HG03469 (cell line): ENCODE measurements around the gene SAMD13.

Source experiments
- ATAC-seq: cut with Tn5 transposase; IDR thresholded peaks from one replicate; pipeline ENCODE4 v1.9.1; 2021; ENCODE audit warnings: mild to moderate bottlenecking, moderate library complexity, moderate number of reproducible peaks; ENCODE audit not compliant: unreplicated experiment

The SAMD13 gene

DNA sequence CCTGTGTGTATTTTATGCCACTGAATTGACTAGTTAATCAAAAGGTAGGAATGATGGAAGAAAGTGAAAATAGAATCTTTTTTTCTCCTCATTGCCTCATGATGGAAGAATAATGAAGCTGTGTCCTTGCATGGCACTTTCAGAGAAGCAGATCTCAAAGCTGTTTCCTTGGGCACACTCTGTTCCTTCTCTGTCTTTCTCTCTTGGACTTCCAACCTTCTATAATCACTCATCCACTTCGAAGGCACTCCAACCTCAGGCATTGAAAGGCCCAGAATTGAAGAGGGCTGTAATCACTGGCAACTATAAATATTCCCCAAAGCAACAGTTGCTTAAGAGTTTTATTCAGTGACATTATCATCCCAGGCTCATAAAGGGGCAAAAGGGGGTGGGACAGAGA, 65.7 kb downstream of the SAMD13 start:
- no peak for ATAC-seq

DNA sequence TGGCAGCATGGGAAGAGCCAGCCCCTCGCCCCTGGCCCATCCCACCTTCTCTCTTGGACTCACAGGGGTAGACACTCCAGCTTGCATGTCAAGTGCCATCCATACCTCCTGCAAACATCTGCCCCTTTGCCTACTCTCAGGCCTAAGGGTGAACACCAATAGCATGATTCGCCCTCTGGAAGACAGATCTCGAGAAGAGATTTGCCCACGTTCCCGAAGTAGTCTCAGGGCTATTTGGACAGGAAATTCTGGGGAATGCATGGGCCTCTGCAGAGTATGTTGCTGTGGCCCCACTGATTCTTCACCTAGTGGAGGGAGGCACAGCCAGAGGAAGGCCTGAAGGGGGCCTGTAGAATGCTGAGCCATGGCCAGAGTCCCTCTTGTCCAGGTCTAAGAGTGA, 66.9 kb downstream of the SAMD13 start:
- ATAC-seq = no peak

DNA sequence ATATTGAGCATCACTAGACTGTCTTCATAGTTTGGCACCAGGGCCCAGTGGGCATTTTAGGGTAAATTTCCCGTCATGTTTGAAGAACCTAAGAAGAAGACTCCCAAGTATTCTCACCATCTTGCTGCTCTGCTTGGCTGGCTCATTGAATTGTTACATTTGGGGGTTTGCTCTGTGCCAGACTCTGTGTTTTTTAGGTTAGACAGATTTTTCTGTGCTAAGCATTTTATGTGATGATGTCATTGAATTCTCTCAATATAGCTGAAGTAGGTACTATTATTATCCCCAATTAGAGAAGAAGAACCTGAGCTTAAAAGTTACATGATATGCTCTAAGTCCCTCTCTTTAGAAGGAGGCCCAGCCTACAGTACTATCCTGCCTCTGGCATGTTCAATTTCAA, 68.8 kb downstream of the SAMD13 start:
- ATAC-seq = no peak

DNA sequence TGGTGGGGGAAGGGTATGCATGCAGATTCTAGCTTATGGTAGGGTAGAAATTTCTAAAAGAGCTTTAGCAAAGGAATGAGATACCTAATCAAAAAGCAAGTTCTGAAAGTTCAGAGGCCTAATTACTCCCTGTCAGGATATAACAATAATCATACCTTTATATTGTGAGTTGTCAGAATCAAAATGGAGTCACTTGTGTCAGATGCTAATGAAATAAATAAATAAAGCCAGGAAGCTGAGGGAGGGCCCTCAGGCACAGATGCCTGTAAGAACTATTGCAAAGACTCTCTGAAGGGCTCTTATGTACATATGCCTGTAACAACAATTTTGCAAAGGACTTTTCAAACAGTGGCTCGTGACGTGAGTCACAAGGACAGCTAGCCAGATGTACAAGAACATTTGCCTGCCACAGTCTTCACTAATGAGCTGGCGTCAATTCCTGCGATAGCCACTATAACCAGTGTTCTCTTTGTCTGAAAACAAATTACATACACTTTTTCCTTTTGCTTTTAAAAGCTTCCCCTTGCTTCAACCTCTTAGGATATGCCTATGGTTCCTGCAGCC, 69.4 kb downstream of the SAMD13 start:
- ATAC-seq = no peak

DNA sequence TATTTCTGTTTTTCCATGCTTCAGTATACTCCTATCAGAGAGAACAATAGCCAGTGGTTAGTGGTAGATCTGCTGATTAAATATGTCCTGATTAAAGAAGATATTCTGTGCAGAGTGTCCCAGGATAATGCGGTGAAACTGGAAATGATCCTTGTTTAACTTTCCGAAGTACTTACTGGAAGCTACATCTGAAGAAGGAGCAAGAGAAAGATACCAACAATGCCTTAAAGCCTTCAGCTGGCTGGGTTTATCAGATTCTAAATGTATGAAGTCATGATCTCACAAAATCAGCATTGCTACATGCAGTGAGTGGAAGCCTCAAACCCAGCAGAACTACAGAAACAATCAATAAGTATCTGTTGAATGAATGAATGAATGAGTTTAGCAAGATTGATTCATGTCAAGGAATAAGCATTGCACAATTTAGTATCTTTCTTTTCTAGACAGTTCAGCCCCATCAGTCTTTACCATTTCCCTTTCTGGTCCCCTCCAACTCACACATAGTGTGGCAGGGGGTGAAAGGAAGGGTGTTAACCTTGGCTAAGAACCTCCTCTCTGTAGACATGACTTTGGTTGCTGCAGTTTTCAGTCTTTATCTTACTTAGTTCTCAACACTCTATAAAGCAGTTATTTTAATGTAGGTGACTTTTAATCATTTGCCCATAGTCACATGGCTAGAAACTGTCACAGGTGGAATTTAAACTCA, 72.1 kb downstream of the SAMD13 start:
- ATAC-seq = no peak

DNA sequence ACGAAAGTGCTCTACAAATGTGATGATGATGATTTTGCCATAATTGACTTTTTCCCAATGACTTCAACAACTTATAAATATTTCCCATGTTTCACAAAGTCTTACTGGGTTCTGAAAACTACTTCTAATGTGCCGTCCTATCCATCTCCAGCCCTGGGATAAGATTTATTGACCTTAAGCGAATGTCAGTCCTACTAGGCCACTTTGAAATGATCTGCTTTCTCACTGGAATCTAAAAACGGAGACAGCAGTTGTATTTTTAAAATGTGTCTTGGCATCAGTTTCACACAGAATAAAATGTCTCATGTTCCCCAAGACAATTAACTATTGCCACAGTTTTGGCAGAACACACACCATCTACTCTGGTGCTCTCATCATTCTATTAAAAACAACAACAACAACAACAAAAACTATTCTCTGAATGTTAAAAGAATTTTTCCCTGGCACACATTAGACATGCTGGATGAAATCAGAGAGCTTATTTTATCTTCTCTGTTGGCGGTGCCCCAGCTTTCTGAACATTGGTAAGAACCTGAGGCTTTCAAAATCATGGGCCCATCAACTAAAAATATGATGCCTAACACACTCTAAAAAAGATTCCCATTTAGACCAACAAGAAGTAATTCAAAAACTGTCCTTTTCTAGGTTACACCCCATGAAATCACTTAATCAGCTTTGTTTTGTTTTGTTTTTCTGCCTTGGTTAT, 73.6 kb downstream of the SAMD13 start:
- ATAC-seq = no peak

DNA sequence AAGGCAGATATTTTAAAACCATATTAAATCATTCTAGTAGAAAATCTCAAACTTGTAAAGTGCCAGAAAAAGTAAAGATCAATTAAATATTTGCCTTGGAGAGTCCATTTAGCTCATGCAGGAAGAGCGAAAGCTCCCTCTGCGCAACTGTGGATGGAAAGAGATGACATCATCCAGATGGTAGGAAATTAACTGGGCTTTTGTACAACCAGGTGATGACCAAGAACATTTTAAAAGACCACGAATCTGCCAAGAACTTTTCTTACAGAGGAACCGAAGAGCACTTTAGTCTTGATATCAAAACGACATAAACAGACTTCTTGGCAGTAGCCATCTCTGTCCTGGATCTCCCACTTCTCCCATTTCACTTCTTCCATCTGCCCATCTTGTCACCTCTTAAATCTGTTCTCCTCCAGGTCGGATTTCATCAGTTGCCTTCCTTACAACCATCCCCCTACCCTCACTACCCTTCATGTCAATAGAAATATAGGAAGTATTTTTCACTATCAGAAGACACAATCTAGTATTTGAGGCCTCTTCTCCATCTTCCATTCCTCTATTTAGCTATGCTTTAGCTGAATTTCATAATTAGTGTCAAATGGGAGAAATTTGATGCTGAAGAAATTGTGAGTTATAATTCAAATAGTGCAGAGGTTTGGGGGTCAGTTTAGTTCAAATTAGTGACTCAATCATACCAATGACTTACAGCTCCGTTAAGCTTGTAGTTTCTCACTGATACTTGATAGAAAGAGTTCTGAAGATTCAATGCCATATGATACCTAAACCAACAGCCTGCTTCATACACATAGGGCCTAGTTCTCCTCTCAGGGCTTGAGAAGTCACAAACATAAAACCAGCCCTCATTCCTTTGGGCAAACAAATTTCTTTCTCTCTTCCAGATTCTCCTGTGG, 74.7 kb downstream of the SAMD13 start:
- ATAC-seq = no peak

DNA sequence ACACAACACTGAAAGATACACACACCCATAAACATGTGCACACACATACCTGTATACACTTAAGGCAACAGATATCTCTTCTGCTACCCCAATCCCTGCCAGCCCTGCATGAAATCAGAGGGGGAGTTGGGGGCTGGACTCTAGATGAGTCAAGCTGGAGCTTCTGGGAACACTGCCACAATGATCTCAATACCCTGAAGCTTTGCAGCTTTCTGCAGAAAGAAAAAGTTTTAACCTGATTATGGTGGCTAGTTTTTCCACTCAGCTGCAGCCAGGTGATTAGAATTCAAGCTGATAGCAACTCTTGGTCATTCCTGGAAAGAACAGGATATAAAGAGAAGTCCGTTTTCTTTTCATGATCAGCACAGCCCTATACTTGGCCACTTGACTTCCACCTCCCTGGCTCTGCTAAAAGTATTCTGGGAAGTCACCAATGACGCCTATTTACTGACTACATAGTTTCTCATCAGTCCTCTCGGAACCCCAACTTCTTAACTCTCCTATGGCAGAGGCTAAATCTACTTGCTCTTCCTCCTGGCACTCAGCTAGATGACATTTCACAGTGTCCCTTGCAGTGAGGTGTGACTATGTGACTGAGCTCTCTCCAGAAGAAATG, 76.1 kb downstream of the SAMD13 start:
- ATAC-seq = no peak

DNA sequence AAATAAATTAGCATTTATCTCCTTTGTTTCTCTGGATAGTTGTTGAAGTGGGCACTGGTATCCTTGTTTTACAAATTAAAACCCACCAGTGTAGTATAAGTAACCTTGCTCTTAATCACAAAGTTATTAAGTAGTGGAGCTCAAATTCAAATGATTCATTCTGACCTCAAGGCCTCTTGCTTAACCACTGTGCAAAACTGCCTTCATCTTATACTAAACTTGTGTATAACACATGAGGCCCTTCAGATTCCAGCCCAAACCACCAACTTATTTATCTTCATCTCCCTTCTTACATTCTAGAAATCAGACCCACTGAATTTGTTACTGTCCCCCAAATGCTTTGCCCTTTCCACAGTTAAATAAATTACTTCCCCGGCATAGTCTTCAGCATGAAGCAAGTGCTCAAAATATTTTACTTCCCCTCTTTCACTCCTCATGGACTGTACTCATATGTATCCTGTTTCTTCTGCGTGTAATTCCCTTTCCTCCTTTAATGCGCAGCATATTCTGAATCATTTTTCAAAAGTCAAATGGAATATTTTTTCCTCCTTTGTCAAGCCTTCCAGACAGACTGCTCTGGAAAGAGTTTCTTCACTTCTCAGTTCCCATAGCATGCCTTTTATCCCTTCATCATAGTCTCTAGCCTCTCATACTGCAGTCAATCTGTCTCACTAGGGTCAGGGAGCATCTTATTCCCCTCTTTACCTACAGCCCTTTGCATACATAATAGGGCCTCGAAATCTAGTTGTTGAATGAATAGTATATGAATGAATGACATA, 77.8 kb downstream of the SAMD13 start:
- no peak for ATAC-seq

DNA sequence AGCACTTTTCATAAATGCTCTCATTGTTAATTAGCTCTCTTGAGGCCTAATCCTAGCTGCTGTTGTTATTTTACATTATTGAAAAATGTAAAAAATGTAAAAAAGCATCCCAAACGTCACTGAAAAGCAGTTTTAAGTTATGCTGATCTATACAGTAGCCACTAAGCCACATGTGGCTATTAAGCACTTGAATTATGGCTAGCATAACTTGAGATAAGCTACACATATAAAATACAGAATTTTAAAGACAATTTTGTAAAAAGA, 78.3 kb downstream of the SAMD13 start:
- no peak for ATAC-seq

DNA sequence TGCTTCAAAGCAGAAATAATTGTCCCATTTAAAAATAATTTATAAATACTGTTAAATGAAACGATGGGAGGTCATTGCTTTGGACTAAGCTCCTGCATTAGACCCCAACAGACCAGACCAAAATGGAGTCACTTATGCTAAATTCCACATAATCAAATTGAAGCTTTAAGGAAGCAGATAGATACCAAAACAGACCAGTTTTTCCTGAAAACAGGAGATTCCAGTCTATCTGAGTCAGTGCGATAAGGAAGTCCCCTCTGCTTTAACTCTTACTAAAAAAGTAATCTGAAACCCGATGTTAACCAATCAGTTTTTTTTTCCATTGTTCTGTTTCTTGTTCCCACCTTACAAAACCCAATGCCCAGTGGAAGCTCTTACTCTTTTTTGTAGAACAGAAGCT, 80.6 kb downstream of the SAMD13 start:
- no peak for ATAC-seq

DNA sequence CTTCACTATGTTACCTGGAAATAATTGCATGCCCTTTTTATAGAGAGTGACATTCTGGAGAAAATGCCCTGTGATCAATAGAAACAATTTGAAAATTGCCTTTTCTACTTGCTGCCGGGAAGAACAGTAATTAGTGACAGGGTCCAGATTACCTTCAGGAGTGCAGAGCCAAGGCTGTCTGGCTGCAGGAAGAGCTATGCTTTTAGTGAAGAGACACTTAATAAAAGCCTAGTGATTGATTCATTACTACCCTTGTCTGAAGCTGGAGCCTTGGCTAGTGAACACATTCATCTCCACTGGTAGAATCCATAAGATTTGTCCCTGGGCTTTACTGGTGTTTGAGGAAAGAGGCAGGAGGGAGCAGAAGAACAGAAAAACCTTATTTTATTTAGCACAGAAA, 83.8 kb downstream of the SAMD13 start:
- ATAC-seq = no peak

DNA sequence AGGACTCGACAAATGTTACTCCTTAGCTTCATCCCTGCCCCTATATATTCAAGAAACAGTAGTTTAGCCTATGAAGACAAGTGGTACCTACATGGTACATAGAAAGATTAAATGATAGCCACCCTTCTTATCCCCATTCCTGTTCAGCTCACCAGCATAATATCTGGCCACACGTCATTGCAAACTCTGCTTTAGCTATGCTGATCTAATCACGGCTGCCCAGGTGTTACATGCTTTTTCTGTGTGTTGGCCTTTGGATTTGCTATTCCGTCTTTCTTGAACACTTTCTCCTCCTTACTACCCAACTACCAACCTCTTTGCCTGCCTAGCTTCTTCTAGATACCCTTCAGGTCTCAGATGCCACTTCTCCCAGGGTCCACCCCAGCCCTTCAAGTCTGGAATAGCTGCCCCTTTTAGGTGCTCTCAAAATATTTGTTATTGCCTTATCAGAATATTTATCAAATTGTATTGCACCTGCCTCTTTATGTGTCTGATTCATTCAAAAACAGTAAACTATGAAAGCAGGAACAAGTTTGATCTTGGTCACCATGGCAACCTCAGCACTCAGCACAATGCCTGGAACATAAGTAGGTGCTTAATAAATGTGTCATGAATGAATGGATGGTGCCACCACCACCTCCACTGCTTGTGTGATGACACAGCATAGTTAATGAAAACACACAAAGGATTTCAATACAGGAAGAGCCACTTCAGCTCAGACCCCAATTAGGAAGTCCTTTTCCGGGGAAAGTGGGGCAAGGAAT, 85.4 kb downstream of the SAMD13 start:
- no peak for ATAC-seq

DNA sequence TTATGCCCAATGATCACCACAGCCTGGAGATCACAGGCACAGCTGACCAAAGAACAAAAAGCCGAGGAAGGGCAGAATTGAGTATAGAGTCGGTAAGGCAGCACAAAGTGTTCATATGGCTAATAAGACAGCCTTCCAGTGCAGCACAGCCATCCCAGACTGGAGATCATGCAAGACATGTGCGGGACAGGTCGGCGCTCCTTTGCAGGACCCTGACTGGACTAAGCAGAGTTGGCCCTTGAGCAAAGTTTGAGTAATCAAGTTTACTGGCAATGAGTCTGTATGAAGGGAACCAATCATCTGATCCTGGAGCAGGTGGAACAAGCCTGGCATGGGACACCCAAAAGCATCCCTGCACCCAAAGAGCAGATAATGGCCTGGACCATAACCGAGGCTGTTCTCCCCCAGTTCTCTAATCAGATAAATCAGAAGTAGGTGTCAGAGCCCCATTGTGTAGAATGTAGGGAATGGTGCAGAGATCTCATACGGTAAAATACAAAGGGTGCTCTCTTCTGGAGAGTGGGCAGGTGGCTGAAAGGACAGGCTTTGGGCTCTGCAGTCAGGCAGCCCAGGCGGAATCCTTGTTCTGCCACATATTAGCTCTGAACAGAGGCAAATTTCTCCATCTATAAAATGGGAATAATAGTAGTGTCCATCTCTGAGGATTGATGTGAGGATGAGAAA, 86.1 kb downstream of the SAMD13 start:
- no peak for ATAC-seq

DNA sequence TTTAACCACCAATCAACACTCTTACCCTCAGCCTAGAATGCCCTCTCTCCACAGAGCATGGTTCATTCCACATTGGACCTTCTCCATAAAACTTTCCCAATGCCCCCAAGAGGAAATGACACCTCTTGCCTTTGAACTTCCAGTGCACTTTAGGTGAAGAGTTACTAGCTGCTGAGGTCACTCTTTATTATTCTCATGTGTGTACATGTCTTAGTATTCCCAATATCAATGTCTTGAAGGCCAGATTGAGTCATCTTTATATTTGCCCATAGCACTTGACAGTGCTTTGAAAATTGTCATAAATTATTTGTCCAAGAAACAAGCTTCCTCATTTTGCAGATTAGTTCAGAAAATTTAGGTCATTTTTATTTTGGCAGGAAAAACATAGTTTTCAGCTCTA, 88.7 kb downstream of the SAMD13 start:
- no peak for ATAC-seq

DNA sequence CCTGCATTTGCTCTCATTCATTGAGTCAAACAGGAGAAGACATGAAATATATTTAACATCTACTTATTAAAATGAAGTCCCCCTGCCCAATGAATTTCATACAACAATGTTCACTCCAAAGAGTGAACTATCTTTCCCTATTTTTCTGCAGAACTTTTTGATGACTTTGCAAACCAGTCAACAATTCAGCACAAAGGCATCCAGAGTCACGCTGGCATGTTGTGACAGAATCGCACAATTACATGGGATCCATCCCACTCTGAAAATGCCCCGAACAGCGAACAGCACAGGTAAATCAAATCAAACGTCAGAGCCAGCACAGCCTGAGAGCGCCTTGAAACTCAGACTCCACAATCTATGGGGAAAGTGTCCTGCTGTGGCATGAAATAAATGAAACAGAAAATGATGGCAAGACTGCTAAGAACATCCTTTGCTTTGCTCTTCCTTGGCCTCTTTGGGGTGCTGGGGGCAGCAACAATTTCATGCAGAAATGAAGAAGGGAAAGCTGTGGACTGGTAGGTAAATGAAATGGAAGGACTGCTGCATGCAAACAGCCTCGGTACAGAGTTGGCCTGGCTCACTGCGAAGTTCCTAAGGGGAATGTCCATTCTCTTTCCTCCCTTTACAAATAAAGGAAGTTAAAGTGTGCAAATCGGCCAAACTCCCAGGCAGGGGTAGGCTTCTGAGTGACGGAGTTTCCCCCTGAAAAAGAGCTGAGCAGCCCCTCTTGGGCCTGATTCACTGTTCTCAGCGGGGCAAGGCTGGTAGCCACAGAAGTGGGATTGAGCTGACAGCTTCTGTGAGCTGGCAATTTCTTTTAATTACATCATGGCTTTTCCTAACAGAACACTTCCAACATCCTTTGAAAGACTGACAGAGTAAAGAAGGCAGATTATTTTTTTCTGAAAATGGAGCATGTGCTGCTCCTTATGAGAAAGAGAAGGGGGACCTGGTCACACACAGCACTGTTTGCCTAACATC, 97.0 kb downstream of the SAMD13 start, which contains the start of gene DNASE2B:
DNASE2B (plus strand) TSS at position 310 of the 981 bp plus-strand sequence; CDS start at position 391, 81 bp downstream.
- no peak for ATAC-seq
